ENCODE measurements around the gene DENND2A. TPM values are rescaled to one million over a fixed set of nuclear protein-coding genes. Genes with fewer than 3 reads are reported as not detected.

DENND2A gene
- total RNA-seq, 4 donors from 2014 or later: 6.8 to 13.6 (median 10.6) TPM

DNA sequence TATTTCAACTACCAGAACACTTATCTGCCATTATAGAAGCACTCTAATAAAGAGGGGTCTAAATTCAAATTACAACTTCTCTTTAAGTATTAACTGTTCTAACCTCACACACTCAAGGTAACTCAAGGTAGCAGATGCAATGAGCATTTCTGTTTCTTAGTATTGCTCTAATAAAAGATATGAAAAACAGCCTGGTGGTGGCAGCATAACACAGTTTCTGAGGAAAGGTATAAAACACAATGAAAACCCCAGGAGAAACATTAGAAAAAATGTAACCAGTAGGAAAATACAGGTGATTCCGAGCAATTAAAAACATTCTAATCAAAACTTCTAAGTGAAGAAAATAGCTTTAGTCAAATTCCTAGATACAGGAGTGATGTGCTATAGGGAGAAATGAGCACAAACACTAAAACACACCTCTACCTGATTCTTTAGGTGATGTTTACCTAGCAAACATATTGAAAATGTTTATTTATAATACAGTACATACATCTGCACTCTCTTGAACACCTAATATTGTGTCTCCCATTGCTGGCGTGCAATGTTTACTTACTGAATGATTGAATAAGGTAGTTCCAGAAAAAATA, 164.8 kb downstream of the DENND2A start:
- no peak for TF ChIP-seq CTCF (IDR thresholded peaks at IDR 0.05; ENCODE audit: low read depth)

Small RNA genes lying within 50 kb of the gene (small RNA-seq; reads per million reads assigned to genes)
- gene RF00019: 0.49 reads per million
- gene RN7SL771P: not detected

Other genes with a start within 250 kb of the DENND2A start
- 10 to 100 TPM; 49.6 to 69.3 (median 59.6) TPM for gene SLC37A3, start 242.3 kb downstream of the DENND2A start, total RNA-seq
- not detected for gene RAB19, start 236.8 kb downstream of the DENND2A start, total RNA-seq
- gene MKRN1, start 161.3 kb downstream of the DENND2A start, total RNA-seq: 10 to 100 TPM; 56.6 to 86.5 (median 77.8) TPM
- 10 to 100 TPM in 3 of 4 donors, 1 to 10 TPM in 1; 6.8 to 45.0 (median 19.9) TPM for gene ADCK2, start 32.1 kb upstream of the DENND2A start, total RNA-seq
- 100 to 1,000 TPM; 112 to 308 (median 163) TPM for gene NDUFB2, start 55.9 kb upstream of the DENND2A start, total RNA-seq